ENCODE data around the gene KEAP1.

The KEAP1 gene

DNA sequence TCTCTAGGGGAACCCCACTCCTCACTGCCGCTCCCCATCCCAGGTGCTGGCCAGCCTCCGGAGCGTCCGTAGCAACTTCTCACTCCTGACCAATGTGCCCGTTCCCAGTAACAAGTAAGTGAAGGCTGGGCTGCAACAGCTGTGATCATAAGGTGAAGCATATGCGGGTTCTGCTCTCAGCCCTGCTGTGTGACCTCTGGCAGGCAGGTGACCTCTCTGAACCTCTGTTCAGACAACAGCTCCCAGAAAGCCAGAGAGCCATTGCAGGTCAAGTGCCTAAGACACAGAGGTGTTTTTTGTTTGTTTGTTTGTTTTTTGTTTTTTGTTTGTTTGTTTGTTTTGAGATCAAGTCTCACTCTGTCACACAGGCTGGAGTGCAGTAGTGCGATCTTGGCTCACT lies 54.1 kb downstream of the KEAP1 start:
- no peak for DNase-seq (ENCODE audit: low spot score)

DNA sequence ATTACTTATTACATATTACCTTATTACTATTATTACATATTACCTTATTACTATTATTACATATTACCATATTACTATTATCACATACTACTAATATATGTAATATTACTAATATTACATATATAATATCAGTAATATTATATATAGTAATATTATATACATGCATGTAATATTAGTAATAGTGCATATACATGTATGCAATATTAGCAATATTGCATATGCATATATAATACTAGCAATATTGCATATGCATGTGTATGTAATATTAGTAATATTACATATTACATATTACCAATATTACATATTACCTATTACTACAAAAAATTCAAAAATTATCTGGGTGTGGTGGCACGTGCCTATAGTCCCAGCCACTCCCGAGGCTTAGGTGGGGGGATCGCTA lies 60.5 kb downstream of the KEAP1 start:
- no peak for DNase-seq (ENCODE audit: low spot score)

DNA sequence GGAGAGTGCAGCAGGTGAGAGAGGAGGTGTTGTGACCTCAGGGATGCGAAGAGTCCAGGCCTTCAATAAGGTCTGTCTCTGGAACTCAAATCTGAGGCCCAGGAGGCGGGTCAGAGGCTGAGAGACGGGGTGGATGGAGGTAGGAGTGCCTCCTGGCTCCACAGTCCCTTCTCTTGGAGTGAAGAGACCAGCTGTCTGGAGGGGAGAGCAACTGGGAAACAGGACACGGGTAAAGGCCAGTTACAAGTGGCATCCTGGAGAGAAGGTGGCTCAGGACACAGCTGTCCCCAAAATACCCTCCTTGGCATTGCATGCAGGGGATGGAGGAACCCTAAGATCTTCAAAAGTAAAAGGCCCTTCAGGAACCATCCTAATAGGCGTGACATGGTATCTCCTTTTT lies 63.6 kb downstream of the KEAP1 start:
- DNase-seq (ENCODE audit: low spot score): no peak

Data from activated CD4-positive, alpha-beta T cell treated with anti-CD3 and anti-CD28 coated beads, Interleukin-2, Interleukin-4, amounts not matched to agents 100 ng/mL and 50 ng/mL, durations not matched to agents 16 hours and 8 hours (primary cell).